ENCODE results near the gene BCL2L11. TPM values are rescaled to one million over a fixed set of nuclear protein-coding genes. Genes with fewer than 3 reads are reported as not detected.

BCL2L11 gene
- total RNA-seq, 1 donor from 2014 or later: 3.7 TPM

GRCh38 chr2:111201214-111201613, 80.5 kb downstream of the BCL2L11 start:
- DNase-seq (ENCODE audit: low read depth) (no peak), FAIRE-seq (no peak)
- no peak for TF ChIP-seq CTCF (IDR thresholded peaks at IDR 0.05; ENCODE audit: insufficient read depth, low read length, severe bottlenecking)
- no peaks in the 10 kb centered on the region for H3K27me3 ChIP-seq (ENCODE audit: control insufficient read depth, insufficient read depth, low read length)
- no peaks in the 10 kb centered on the region for H3K36me3 ChIP-seq (ENCODE audit: control insufficient read depth, insufficient read depth, low read length)
- no peak overlapping the region for H3K4me3 ChIP-seq (ENCODE audit: low read depth, low read length)

DNA sequence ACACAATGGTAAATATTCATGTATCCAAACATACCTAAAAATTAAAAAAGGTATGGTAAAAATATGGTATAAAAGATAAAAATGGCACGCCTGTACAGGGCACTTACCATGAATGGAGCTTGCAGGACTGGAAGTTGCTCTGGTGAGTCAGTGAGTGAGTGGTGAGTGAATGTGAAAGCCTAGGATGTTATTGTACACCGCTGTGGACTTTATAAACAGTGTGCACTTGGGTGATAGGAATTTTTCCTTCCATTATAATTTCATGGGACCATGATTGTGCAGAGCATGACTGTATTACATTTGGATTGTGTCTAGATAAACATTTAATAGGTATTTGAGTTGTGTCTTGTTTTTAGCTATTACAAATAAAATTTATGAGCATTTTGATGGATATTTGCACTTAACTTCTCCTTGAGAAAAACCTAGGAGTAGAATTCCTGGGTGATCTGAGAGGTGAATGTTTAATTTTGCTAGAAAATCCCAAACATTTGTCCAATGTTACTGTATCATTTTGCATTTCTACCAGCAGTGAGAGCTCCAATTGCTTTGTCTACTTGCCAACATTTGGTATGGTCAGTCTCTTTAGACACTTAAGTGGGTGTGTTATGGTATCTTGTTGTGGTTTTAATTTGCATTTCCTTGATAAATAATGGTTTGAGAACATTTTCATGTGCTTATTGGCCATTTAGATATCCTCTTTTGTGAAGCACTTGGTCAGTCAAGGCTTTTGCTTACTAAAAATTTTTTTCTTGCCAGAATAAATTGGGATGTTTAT, 81.7 kb downstream of the BCL2L11 start:
- H3K36me3 ChIP-seq (ENCODE audit: control insufficient read depth, insufficient read depth, low read length): no peaks in the 10 kb centered on the region
- FAIRE-seq: no peak

GRCh38 chr2:111204706-111205105, 84.0 kb downstream of the BCL2L11 start:
- FAIRE-seq (no peak), DNase-seq (ENCODE audit: low read depth) (no peak)
- no peaks in the 10 kb centered on the region for H3K36me3 ChIP-seq (ENCODE audit: control insufficient read depth, insufficient read depth, low read length)
- no peak overlapping the region for H3K4me3 ChIP-seq (ENCODE audit: low read depth, low read length)
- H3K27me3 ChIP-seq (ENCODE audit: control insufficient read depth, insufficient read depth, low read length): no peaks in the 10 kb centered on the region
- TF ChIP-seq CTCF (IDR thresholded peaks at IDR 0.05; ENCODE audit: insufficient read depth, low read length, severe bottlenecking): no peak

More for the DNA sequence above, 81.7 kb downstream of the BCL2L11 start:
- no peaks in the 10 kb centered on the region for H3K27me3 ChIP-seq (ENCODE audit: control insufficient read depth, insufficient read depth, low read length)
- peak; percentile 68 for DNase-seq (ENCODE audit: low read depth)
- H3K4me3 ChIP-seq (ENCODE audit: low read depth, low read length): no peak overlapping the region
- TF ChIP-seq CTCF (IDR thresholded peaks at IDR 0.05; ENCODE audit: insufficient read depth, low read length, severe bottlenecking): no peak

DNA sequence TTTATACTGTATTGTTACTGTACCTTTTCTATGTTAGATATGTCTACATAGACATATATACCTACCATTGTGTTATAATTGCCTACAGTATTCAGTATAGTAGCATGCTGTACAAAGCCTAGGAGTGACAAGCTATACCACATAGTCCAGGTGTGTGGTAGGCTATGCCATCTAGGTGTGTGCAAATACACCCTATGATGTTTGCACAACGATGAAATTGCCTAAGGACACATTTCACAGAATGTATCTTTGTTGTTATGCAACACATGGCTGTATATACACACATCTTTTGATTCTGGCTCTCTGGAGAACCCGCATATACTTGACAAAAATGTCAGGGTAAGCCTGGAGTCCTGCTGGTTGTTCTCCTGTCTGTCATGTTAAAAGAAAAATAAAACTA, 85.1 kb downstream of the BCL2L11 start:
- TF ChIP-seq CTCF (IDR thresholded peaks at IDR 0.05; ENCODE audit: insufficient read depth, low read length, severe bottlenecking): no peak
- FAIRE-seq: no peak
- no peak overlapping the region for H3K4me3 ChIP-seq (ENCODE audit: low read depth, low read length)
- H3K27me3 ChIP-seq (ENCODE audit: control insufficient read depth, insufficient read depth, low read length): no peaks in the 10 kb centered on the region
- H3K36me3 ChIP-seq (ENCODE audit: control insufficient read depth, insufficient read depth, low read length): no peaks in the 10 kb centered on the region
- peak; percentile 32 for DNase-seq (ENCODE audit: low read depth)

DNA sequence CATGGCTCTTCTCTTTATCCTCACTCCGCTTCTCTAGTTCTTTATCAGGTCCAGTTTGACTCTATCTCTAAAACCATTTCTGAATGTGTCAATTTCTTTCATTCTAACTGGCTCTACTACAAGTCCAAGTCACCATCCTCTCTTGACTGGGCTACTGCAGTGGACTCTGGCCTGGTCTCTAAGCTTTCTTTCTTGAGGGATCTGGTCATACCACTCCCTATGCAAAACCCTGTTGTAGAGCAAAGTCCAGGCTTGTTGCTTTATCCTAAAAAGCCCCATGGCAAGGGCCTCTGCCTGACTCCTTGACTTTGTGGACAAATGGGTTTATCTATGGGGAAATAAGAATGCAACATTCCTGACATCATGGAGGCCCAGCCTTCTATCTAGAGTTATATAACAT, 87.1 kb downstream of the BCL2L11 start:
- FAIRE-seq (no peak), DNase-seq (ENCODE audit: low read depth) (no peak)
- no peak for TF ChIP-seq CTCF (IDR thresholded peaks at IDR 0.05; ENCODE audit: insufficient read depth, low read length, severe bottlenecking)
- H3K4me3 ChIP-seq (ENCODE audit: low read depth, low read length): no peak overlapping the region
- H3K27me3 ChIP-seq (ENCODE audit: control insufficient read depth, insufficient read depth, low read length): no peaks in the 10 kb centered on the region
- H3K36me3 ChIP-seq (ENCODE audit: control insufficient read depth, insufficient read depth, low read length): no peaks in the 10 kb centered on the region

DNA sequence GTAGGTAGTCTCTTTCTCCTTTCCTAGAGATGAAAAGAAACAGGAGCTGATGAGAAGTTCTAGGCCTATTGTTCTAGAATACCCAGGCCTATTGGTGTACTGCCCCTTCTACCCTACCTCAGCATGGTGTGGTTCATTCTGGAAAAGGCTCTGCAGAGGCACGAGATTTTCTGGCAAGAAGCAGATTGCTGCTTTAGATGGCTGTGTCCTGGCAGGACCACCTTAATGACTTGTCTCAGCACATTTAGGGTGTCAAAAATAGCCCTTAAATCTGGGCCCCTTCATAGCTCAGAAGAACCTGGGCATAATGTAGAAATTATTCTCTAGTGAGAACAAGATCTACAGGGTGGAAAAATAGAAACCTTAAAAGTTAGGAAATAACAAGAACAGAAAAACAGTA, 87.9 kb downstream of the BCL2L11 start:
- DNase-seq (ENCODE audit: low read depth) (no peak), FAIRE-seq (no peak)
- no peaks in the 10 kb centered on the region for H3K27me3 ChIP-seq (ENCODE audit: control insufficient read depth, insufficient read depth, low read length)
- no peak for TF ChIP-seq CTCF (IDR thresholded peaks at IDR 0.05; ENCODE audit: insufficient read depth, low read length, severe bottlenecking)
- H3K4me3 ChIP-seq (ENCODE audit: low read depth, low read length): no peak overlapping the region
- no peaks in the 10 kb centered on the region for H3K36me3 ChIP-seq (ENCODE audit: control insufficient read depth, insufficient read depth, low read length)

All from bronchial epithelial cell (primary cell).